Measurements from ENCODE around the gene TPT1.

DNA sequence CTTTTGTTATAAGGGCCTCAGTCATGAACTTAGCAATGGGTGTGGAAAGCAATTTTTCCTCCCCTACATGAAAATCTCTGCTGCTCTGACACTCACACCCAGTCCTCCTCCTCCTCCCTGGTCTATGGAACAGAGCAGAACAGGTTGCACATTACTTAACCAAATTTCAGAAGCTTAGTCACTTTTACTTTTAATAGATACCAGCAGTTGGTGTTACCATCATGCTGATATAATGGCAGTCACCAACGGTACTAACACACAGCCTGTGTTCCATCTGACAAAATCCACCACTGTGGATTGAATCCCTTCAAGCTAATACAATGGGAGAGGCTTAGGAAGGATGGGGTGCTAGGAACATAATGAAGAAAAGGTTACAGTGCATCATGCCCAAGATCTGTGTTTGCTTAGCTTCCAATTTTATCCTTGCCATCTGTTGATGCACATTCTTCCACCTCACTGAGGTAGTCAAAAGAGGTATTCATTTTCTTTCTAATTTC, 9.8 kb downstream of the TPT1 start:
- TF ChIP-seq TGIF2 (CRISPR knock-in tag; IDR thresholded peaks at IDR 0.05) (no peak), RCOR1 (IDR thresholded peaks at IDR 0.05; ENCODE audit: borderline replicate concordance in 1 of 2, low read depth in 2 of 2, low read length in 2 of 2) (no peak), U2AF2 (optimal IDR thresholded peaks at IDR 0.05; ENCODE audit: low read depth, low read length) (no peak), SIN3B (IDR thresholded peaks at IDR 0.05; ENCODE audit: low read depth) (no peak), ZNF316 (IDR thresholded peaks at IDR 0.05) (no peak), PBX2 (CRISPR knock-in tag; IDR thresholded peaks at IDR 0.05; ENCODE audit: low read depth) (no peak), PBX2 (tag; conservative IDR thresholded peaks at IDR 0.05; ENCODE audit: low read depth) (no peak), SNAPC5 (CRISPR knock-in tag; IDR thresholded peaks at IDR 0.05) (no peak), EGR1 (conservative IDR thresholded peaks at IDR 0.05) (no peak), SMARCB1 (IDR thresholded peaks at IDR 0.05; ENCODE audit: insufficient read length, low read depth) (no peak)
- TF ChIP-seq, protein P1, sequence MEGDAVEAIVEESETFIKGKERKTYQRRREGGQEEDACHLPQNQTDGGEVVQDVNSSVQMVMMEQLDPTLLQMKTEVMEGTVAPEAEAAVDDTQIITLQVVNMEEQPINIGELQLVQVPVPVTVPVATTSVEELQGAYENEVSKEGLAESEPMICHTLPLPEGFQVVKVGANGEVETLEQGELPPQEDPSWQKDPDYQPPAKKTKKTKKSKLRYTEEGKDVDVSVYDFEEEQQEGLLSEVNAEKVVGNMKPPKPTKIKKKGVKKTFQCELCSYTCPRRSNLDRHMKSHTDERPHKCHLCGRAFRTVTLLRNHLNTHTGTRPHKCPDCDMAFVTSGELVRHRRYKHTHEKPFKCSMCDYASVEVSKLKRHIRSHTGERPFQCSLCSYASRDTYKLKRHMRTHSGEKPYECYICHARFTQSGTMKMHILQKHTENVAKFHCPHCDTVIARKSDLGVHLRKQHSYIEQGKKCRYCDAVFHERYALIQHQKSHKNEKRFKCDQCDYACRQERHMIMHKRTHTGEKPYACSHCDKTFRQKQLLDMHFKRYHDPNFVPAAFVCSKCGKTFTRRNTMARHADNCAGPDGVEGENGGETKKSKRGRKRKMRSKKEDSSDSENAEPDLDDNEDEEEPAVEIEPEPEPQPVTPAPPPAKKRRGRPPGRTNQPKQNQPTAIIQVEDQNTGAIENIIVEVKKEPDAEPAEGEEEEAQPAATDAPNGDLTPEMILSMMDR (IDR thresholded peaks at IDR 0.05 in 2 of 3, conservative IDR thresholded peaks at IDR 0.05 in 1 of 3; ENCODE audit: insufficient read depth in 2 of 3, low read depth in 1 of 3, low read length in 3 of 3): no peak
- TF ChIP-seq, protein P2, sequence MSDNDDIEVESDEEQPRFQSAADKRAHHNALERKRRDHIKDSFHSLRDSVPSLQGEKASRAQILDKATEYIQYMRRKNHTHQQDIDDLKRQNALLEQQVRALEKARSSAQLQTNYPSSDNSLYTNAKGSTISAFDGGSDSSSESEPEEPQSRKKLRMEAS (CRISPR knock-in tag; IDR thresholded peaks at IDR 0.05): no peak
